ENCODE measurements around the gene VWA7. TPM values are rescaled to one million over a fixed set of nuclear protein-coding genes. Genes with fewer than 3 reads are reported as not detected.

Gene VWA7
- total and polyA plus RNA-seq, 11 donors = 4.0 to 25.8 (median 15.2) TPM

DNA sequence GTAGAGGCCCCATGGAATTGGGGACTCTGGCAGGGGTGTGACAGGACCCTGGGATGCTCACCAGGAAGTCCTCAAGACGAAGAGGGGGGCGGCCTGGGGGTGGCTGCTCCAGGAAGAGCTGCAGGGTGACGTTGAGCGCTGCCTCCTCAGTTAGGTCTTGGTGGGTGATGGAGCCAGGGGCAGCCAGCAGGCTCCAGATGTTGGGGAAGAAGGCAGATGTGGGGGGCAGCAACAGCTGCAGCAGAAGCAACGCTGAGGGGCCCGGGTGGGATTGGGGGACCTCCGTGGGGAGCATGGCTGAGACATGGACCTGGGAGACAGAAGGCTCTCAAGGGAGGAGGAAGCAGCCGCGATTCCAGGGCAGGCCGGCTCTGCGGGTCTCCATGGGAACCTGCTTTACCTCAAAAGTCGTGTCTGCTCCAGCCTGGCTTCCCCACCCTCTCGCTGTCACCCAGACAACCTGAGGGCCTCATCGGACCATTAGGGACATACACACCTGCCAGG lies 591 bp downstream of the VWA7 start:
- intact Hi-C loops (cut with DNase I) = loop anchor here in 3 of 10 donors (5.0 to 10.0 kb wide), 3 partner anchors 34 to 94 kb away; partner anchors contain the start of genes LY6G5C (in 1 of the 3) and MSH5 (in 1 of the 3)
- H3K9me3 ChIP-seq = no peaks in the 10 kb centered on the region
- H3K27me3 ChIP-seq = no peaks in the 10 kb centered on the region
- peaks cover 0 to 38% (median 29%) of the 10 kb centered on the region in 9 donors for H3K36me3 ChIP-seq
- TF ChIP-seq, protein P1, sequence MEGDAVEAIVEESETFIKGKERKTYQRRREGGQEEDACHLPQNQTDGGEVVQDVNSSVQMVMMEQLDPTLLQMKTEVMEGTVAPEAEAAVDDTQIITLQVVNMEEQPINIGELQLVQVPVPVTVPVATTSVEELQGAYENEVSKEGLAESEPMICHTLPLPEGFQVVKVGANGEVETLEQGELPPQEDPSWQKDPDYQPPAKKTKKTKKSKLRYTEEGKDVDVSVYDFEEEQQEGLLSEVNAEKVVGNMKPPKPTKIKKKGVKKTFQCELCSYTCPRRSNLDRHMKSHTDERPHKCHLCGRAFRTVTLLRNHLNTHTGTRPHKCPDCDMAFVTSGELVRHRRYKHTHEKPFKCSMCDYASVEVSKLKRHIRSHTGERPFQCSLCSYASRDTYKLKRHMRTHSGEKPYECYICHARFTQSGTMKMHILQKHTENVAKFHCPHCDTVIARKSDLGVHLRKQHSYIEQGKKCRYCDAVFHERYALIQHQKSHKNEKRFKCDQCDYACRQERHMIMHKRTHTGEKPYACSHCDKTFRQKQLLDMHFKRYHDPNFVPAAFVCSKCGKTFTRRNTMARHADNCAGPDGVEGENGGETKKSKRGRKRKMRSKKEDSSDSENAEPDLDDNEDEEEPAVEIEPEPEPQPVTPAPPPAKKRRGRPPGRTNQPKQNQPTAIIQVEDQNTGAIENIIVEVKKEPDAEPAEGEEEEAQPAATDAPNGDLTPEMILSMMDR (IDR thresholded peaks at IDR 0.05) = no peak
- TF ChIP-seq POLR2A (IDR thresholded peaks at IDR 0.05) = no peak
- H3K4me1 ChIP-seq = peaks cover 0 to 22% (median 13%) of the 10 kb centered on the region in 12 donors
- DNase-seq = no peak
- 36 to 48% (median 39%) methylated on average over 11 to 14 of the region's 14 CpGs for WGBS, 4 donors
- no peak for ATAC-seq
- H3K4me3 ChIP-seq = peak overlapping the region in 10 of 12 donors; percentile 13 to 49 (median 38)
- H3K27ac ChIP-seq = peak overlapping the region in 11 of 12 donors; percentile 38 to 85 (median 79)

DNA sequence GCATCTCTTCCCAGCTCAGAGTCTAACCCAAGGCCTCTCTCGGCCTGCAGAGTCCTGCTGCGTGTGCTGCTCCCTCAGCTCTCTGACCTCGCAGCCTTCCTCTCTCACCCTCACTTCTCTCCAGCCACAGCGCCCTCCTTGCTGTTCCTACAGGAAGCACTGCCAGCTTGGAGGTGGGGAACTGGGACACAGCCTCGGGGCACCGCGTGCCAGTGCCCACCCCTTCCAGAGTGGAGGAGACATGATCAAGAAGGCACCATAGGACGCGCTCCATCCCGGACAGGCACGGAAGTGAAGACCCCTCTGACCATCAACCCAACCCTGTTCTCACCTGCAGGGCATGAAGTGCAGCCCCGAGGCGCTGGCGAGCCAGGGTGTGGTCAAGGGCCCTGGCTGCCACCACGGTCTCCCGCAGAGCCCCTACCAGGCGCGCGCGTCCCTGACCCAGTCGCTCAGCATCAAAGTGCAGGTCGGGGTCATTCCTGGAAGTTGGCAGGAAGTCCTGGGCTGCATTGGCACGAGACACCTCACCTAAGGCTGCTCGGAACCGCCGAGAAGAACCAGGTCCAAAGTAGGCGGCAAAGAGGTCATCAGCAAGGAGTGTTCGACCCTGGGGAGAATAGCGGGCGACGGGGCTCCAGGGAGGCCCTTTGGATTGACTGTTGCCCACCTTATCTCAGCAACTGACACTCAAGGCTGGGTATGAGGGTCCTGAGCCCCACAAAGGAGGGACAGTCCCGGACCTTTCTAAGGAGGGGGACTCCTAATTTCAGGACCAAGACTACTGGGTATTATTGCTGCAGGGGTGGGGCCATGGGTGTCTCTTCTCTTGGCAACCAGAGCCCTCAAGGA lies 1.3 kb downstream of the VWA7 start:
- H3K9me3 ChIP-seq = no peaks in the 10 kb centered on the region
- peaks cover 0 to 31% (median 22%) of the 10 kb centered on the region in 9 donors for H3K36me3 ChIP-seq
- peak overlapping the region in 1 of 12 donors; percentile 48 for H3K4me3 ChIP-seq
- DNase-seq = no peak
- no peak for ATAC-seq
- no peaks in the 10 kb centered on the region for H3K27me3 ChIP-seq
- intact Hi-C loops (cut with DNase I) = loop anchor here in 4 of 10 donors (2.0 to 10.0 kb wide), 4 partner anchors 34 to 94 kb away; partner anchors contain the start of genes LY6G5C (in 1 of the 4) and MSH5 (in 1 of the 4)
- H3K27ac ChIP-seq = peak overlapping the region in 7 of 12 donors; percentile 64 to 85 (median 83)
- peaks cover 0 to 22% (median 13%) of the 10 kb centered on the region in 12 donors for H3K4me1 ChIP-seq
- WGBS, 4 donors = 80 to 90% (median 88%) methylated on average over 13 to 32 of the region's 32 CpGs
- TF ChIP-seq, protein P1 (IDR thresholded peaks at IDR 0.05) = no peak
- no peak for TF ChIP-seq POLR2A (IDR thresholded peaks at IDR 0.05)

DNA sequence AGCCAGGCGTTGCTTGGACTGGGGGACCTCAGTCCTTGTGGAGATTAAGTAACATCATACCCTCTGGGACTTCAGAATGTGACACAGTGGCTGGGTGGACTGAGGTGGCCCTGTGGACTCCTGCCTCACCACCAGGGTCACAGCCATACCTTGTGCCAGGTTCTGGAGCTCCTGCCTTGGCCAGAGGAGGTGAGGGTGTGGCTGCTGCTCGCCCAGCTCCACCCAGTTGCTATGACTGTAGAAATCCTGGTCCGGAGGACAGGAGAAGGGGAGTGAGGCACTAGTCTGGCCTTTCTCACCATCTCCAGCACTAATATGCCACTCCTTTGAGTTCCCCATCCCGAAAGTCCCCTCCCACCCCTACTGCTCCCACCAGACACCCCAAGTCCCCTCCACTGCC lies 1.9 kb downstream of the VWA7 start:
- Histone ChIP-seq H3K27ac (no peak overlapping the region), H3K9me3 (no peaks in the 10 kb centered on the region), H3K36me3 (peaks cover 0 to 24% (median 15%) of the 10 kb centered on the region in 9 donors), H3K27me3 (no peaks in the 10 kb centered on the region), H3K4me3 (no peak overlapping the region), H3K4me1 (peaks cover 0 to 22% (median 13%) of the 10 kb centered on the region in 12 donors)
- TF ChIP-seq POLR2A (IDR thresholded peaks at IDR 0.05) = no peak
- TF ChIP-seq, protein P1 (IDR thresholded peaks at IDR 0.05) = no peak
- 70 to 85% (median 80%) methylated on average over 4 of the region's 4 CpGs for whole genome bisulfite sequencing, 4 donors
- intact Hi-C loops (cut with DNase I) = loop anchor here in 4 of 10 donors (2.0 to 10.0 kb wide), 4 partner anchors 33 to 93 kb away; partner anchors contain the start of genes LY6G5C (in 1 of the 4) and MSH5 (in 1 of the 4)
- DNase-seq = no peak
- ATAC-seq = no peak

DNA sequence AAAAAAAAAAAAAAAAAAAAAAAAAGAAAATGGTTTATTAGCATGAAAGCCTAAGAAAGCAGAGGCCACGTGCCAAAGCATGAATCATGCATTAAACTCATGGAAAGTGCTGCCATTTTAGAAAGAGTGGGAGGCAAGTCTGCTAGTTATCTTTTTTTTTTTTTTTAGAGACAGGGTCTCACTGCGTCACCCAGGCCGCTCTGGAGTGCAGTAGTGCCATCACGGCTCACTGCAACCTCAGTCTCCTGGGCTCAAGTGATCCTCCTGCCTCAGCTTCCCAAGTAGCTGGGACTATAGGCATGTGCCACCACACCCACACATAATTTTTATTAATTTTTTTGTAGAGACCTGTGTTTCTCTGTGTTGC lies 5.2 kb downstream of the VWA7 start:
- DNase-seq (no peak), ATAC-seq (no peak)
- Histone ChIP-seq H3K27me3 (no peaks in the 10 kb centered on the region), H3K4me3 (no peak overlapping the region), H3K27ac (no peak overlapping the region), H3K4me1 (peaks cover 0 to 40% (median 7%) of the 10 kb centered on the region in 12 donors), H3K9me3 (no peaks in the 10 kb centered on the region), H3K36me3 (peaks cover 0 to 3% (median 0%) of the 10 kb centered on the region in 9 donors)
- TF ChIP-seq POLR2A (IDR thresholded peaks at IDR 0.05) = no peak
- TF ChIP-seq, protein P1 (IDR thresholded peaks at IDR 0.05) = no peak
- 73 to 86% (median 79%) methylated on average over 4 of the region's 4 CpGs for WGBS, 4 donors
- intact Hi-C loops (cut with DNase I) = loop anchor here in 9 of 10 donors (2.0 to 10.0 kb wide), 5 partner anchors 29 to 91 kb away; partner anchors contain the start of gene LY6G5C (in 2 of the 9)

All from heart left ventricle (tissue), 16 donors.